ENCODE results near the gene GOLGA8S.
"Not testable (repeated sequence)": the region's sequence is repeated elsewhere in the genome, so short reads cannot be mapped to it uniquely, and the experiment has no call there.

DNA sequence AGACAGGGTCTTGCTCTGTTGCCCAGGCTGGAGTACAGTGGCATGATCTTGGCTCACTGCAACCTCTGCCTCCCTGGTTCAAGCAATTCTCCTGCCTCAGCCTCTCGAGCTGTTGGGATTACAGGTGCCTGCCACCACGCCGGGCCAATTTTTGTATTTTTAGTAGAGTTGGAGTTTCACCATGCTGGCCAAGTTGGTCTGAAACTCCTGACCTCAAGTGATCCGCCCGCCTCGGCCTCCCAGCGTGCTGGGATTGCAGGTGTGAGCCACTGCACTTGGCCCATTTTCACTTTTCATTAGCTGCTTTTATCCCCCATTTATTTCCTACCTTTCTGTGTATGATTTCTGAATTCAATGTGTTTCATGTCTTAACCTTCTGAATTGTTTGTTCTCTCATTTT is 48.6 kb upstream of the GOLGA8S start:
- not testable (repeated sequence) for TF ChIP-seq POLR2AphosphoS5, POLR2A (IDR thresholded peaks at IDR 0.05; ENCODE audit: low read depth, low read length)
